Astrocyte (in vitro differentiated cells and primary cell): ENCODE data around the gene ANK3. TPM values are rescaled to one million over a fixed set of nuclear protein-coding genes. Genes with fewer than 3 reads are reported as not detected.
"Not testable (repeated sequence)": the region's sequence is repeated elsewhere in the genome, so short reads cannot be mapped to it uniquely, and the experiment has no call there.

Experiments used
- DNase-seq: peaks from one replicate; pipeline ENCODE4 v3.0.0-alpha.2; 2010; ENCODE audit warnings: low read depth
- FAIRE-seq: peaks from 2 replicates; lab custom pipeline; 2011; peaks lifted over from hg19 to GRCh38; lab: Jason Lieb, UNC
- H2AFZ ChIP-seq: 2 replicates; pipeline ENCODE4 v1.6.0; 2012; ENCODE audit warnings: low read depth, low read length, inconsistent platforms
- H3K27ac ChIP-seq: 2 replicates; pipeline ENCODE4 v1.5.1; 2011; ENCODE audit warnings: low read depth, low read length, inconsistent platforms
- H3K27me3 ChIP-seq: 2 replicates; pipeline ENCODE4 v1.6.0; 2011; ENCODE audit warnings: low read length, inconsistent platforms; ENCODE audit not compliant: insufficient read depth
- H3K36me3 ChIP-seq: 2 replicates; pipeline ENCODE4 v1.5.1; 2011; ENCODE audit warnings: low read length, inconsistent platforms; ENCODE audit not compliant: insufficient read depth
- H3K4me1 ChIP-seq: 2 replicates; pipeline ENCODE4 v1.5.1; 2011; ENCODE audit warnings: low read length, inconsistent platforms; ENCODE audit not compliant: insufficient read depth
- H3K4me2 ChIP-seq: 2 replicates; pipeline ENCODE4 v1.6.0; 2012; ENCODE audit warnings: low read length, inconsistent platforms
- H3K4me3 ChIP-seq: 2 replicates; pipeline ENCODE4 v1.5.1; 2011; ENCODE audit warnings: low read depth, mild to moderate bottlenecking, low read length, inconsistent platforms; ENCODE audit not compliant: insufficient read depth
- H3K79me2 ChIP-seq: 2 replicates; pipeline ENCODE4 v1.6.0; 2012; ENCODE audit warnings: mild to moderate bottlenecking, low read length, inconsistent platforms; ENCODE audit not compliant: insufficient read depth
- H3K9ac ChIP-seq: 2 replicates; pipeline ENCODE4 v1.6.0; 2012; ENCODE audit warnings: mild to moderate bottlenecking, low read length, inconsistent platforms
- H3K9me3 ChIP-seq: 2 replicates; pipeline ENCODE4 v1.5.1; 2012; ENCODE audit warnings: low read depth, mild to moderate bottlenecking, low read length, inconsistent platforms; ENCODE audit not compliant: insufficient read depth
- H4K20me1 ChIP-seq: 2 replicates; pipeline ENCODE4 v1.6.0; 2012; ENCODE audit warnings: low read length, inconsistent platforms; ENCODE audit not compliant: insufficient read depth
- H3K27ac Mint-ChIP-seq: one replicate; pipeline ENCODE4 v1.8.0; 2021; ENCODE audit warnings: mild to moderate bottlenecking, mixed read lengths; ENCODE audit not compliant: unreplicated experiment
- H3K27me3 Mint-ChIP-seq: one replicate; pipeline ENCODE4 v1.8.0; 2021; ENCODE audit warnings: low read depth, mixed read lengths; ENCODE audit not compliant: unreplicated experiment
- H3K36me3 Mint-ChIP-seq: one replicate; pipeline ENCODE4 v1.8.0; 2021; ENCODE audit warnings: low read depth, mixed read lengths; ENCODE audit not compliant: unreplicated experiment
- H3K4me1 Mint-ChIP-seq: one replicate; pipeline ENCODE4 v1.8.0; 2021; ENCODE audit warnings: low read depth, mixed read lengths; ENCODE audit not compliant: unreplicated experiment
- H3K4me3 Mint-ChIP-seq: one replicate; pipeline ENCODE4 v1.8.0; 2021; ENCODE audit warnings: mild to moderate bottlenecking, moderate library complexity, mixed read lengths; ENCODE audit not compliant: unreplicated experiment
- H3K9me3 Mint-ChIP-seq: one replicate; pipeline ENCODE4 v1.8.0; 2021; ENCODE audit warnings: mild to moderate bottlenecking, mixed read lengths; ENCODE audit not compliant: unreplicated experiment
- CTCF ChIP-seq: IDR thresholded peaks from 2 replicates; pipeline ENCODE4 v1.5.1; 2011; ENCODE audit warnings: low read depth, mild to moderate bottlenecking, inconsistent platforms, low read length, moderate library complexity; ENCODE audit not compliant: insufficient read depth
- EZH2 ChIP-seq: IDR thresholded peaks from 2 replicates; pipeline ENCODE4 v1.6.1; 2012; ENCODE audit warnings: mild to moderate bottlenecking, low read length, inconsistent platforms; ENCODE audit not compliant: insufficient read depth
- total RNA-seq: library from RNA; stranded (reverse); gene quantifications from 2 replicates; pipeline ENCODE4 v1.2.1, GENCODE V29; 2021

ANK3 gene
- total RNA-seq, 1 donor from 2014 or later, result 21.1 TPM

- Histone ChIP-seq H3K36me3 (no peaks in the 10 kb centered on the region), H3K27me3 (no peaks in the 10 kb centered on the region), H2AFZ (no peak overlapping the region), H3K79me2 (no peaks in the 10 kb centered on the region), H3K9me3 (no peaks in the 10 kb centered on the region), H3K9ac (no peak overlapping the region), H3K4me2 (no peak overlapping the region), H3K4me1 (no peaks in the 10 kb centered on the region), H3K4me3 (no peak overlapping the region), H3K27ac (no peak overlapping the region), H4K20me1 (no peaks in the 10 kb centered on the region)
- Mint-ChIP-seq H3K36me3 (no peaks in the 10 kb centered on the region), H3K27me3 (no peaks in the 10 kb centered on the region), H3K9me3 (no peaks in the 10 kb centered on the region), H3K4me1 (peaks cover 11% of the 10 kb centered on the region), H3K4me3 (no peak overlapping the region), H3K27ac (no peak overlapping the region)
- TF ChIP-seq CTCF (no peak), EZH2 (no peak)
- DNase-seq (no peak), FAIRE-seq (no peak)
These were observed 349.5 kb downstream of the ANK3 start for GRCh38 chr10:60040014-60040662.

DNA sequence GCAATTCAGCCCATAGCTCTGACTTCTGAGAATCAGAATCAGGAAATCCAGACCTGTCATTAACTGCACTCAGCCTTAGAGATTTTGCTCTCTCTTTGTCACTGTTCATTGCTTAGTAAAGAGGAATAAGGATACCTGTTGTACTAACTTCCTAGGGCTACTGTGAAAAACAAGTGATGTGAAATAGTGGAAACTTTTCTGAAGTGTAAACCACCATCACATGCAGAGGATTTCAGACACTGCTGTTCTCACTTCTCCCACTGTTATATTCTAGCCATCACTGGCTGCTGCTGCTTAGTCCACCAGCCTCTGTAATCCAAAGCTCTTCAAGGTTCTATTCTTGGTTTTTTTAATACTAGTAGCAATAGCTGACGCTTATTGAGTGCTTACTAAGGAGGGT is 353.7 kb downstream of the ANK3 start:
- FAIRE-seq (no peak), DNase-seq (no peak)
- no peaks in the 10 kb centered on the region for H3K36me3 Mint-ChIP-seq
- no peaks in the 10 kb centered on the region for H3K4me1 Mint-ChIP-seq
- no peaks in the 10 kb centered on the region for H3K79me2 ChIP-seq
- H3K27me3 ChIP-seq, result no peaks in the 10 kb centered on the region
- no peak overlapping the region for H3K27ac Mint-ChIP-seq
- H2AFZ ChIP-seq, result no peak overlapping the region
- no peaks in the 10 kb centered on the region for H3K36me3 ChIP-seq
- TF ChIP-seq CTCF, result no peak
- TF ChIP-seq EZH2, result no peak
- H3K27ac ChIP-seq, result no peak overlapping the region
- H3K4me1 ChIP-seq, result no peaks in the 10 kb centered on the region
- H3K4me3 Mint-ChIP-seq, result no peak overlapping the region
- no peak overlapping the region for H3K4me2 ChIP-seq
- H3K4me3 ChIP-seq, result no peak overlapping the region
- no peaks in the 10 kb centered on the region for H3K27me3 Mint-ChIP-seq
- no peaks in the 10 kb centered on the region for H4K20me1 ChIP-seq
- H3K9me3 ChIP-seq, result no peaks in the 10 kb centered on the region
- no peak overlapping the region for H3K9ac ChIP-seq
- no peaks in the 10 kb centered on the region for H3K9me3 Mint-ChIP-seq

- not testable (repeated sequence) for H3K79me2 ChIP-seq, H3K4me1 Mint-ChIP-seq, H3K4me2 ChIP-seq, H2AFZ ChIP-seq, H3K36me3 Mint-ChIP-seq, H4K20me1 ChIP-seq, H3K27me3 Mint-ChIP-seq, H3K27ac ChIP-seq, H3K27ac Mint-ChIP-seq, FAIRE-seq, DNase-seq, H3K9me3 Mint-ChIP-seq, H3K4me1 ChIP-seq, H3K9me3 ChIP-seq, H3K27me3 ChIP-seq, H3K4me3 Mint-ChIP-seq, H3K9ac ChIP-seq, H3K4me3 ChIP-seq, H3K36me3 ChIP-seq
These were observed 354.3 kb downstream of the ANK3 start for GRCh38 chr10:60035375-60035774.
